Measurements from ENCODE around the gene PIBF1.
"Not testable (repeated sequence)": the region's sequence is repeated elsewhere in the genome, so short reads cannot be mapped to it uniquely, and the experiment has no call there.

PIBF1 gene

DNA sequence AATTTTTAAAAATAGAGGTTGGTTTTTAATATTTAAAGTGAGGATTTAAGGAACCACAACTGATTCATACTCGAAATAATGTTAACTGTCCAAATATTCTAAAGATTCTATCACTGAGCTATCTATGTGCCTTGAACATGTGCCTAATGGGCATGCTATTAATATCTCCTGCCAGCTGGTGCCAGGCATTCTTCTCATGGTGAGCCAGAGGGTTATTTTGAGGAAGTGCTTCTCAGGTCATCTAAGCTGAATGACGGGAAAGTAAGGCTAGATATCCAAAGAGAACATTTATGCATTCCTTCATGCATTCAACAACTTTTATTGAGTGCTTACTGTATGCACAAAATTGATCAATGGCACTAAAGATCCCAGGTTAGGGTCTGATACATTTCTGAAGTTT is 138.2 kb downstream of the PIBF1 start:
- DNase-seq = no peak

DNA sequence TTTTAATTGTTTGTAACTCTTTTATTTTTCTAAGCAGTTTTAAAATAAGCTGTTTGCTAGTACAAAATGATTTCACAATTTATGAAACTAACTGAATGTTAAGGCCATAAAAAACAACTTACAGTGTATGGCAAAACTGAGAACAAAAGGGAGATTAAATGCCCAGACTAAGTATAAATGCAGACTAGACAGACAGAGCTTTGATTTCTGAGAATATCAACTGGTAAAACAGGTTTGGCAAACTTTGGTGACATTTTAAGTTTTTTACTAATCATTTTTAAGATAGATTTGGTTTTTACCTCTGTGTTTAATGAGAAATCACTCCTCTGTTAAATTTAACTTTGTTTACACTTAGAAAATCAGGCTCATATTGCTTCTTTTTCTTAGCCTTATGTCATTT is 149.4 kb downstream of the PIBF1 start:
- DNase-seq = no peak

DNA sequence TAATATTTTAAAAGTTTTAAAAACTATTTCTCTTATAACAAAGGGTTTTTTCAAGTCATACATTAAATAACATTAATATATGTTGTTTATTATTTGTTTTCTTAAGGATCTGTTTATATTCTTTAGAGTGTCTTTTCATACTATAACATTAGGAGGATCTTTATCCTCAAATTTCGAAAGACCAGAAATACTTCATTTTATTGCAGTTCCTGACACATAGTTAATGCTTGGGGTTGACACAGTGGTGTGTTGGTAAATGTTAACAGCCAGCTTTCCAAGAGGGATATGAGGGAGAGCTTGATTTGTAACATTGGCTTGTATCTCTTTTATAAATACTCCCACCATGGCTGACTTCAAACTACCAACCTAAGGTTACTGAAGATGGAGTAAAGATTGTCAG is 150.3 kb downstream of the PIBF1 start:
- DNase-seq = no peak

DNA sequence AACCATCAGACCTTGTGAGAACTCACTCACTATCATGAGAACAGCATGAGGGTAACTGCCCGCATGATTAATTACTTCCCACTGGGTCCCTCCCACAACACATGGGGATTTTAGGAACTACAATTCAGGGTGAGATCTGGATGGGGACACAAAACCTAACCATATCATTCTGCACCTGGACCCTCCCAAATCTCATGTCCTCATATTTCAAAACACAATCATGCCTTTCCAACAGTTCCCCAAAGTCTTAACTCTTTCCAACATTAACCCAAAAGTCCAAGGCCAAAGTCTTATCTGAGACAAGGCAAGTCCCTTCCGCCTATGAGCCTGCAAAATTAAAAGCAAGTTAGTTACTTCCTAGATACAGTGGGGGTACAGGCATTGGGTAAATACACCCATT is 164.3 kb downstream of the PIBF1 start:
- not testable (repeated sequence) for DNase-seq

DNA sequence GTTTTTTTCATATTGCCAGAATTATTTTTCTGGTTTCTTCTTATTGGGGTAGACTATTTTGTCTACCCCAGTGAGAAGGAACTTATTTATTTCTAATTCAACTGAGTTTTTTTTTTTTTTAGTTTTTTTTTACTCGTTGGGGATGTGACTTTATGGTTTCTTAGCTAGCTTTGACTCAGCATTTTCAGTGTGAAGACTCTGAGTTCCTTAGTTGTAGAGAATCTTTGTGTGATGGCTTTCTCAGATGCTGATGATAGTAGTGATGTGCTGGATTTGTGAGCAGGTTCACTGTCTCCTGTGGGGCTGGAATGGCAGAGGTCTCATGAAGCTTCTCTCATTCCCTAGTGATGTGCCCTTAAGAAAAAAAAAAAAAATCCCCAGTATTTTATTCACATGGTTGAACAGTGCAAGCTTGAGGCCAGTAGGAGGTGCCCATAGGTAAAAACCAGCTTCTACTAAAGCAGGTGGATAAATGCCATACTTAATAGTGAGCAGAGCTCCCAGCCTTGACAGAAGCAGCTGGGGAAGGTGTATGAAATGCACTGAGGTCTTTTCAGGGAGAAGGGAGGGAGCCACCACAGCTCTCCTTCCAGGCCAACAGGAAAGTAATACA is 170.7 kb downstream of the PIBF1 start:
- no peak for DNase-seq

DNA sequence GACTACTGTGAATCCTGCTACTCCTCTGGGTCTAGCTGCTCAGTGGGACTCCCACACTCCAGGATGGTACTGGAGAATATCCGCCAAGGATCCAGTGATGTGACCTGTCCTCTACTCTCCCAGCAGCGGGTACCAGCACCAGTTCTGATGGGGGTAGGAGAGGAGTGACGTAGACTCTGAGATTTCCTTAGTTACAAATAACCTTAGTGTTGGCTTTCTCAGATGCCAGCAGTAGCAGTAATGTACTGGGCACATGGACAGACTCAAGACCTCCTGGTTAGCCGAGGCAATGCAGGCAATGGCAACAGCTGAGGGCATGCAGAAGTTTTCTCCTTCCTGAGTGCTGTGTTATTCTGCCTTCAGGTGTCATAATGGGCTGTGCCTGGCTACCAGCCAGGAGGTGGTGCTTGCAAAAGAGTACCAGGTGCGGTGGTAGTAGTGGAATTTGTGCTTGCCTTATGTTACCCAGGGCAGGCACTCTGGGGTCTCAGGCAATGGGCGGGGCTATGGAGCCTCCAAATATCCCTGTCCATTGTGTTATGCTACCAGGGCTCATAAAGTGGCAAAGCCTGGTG is 171.5 kb downstream of the PIBF1 start:
- no peak for DNase-seq

DNA sequence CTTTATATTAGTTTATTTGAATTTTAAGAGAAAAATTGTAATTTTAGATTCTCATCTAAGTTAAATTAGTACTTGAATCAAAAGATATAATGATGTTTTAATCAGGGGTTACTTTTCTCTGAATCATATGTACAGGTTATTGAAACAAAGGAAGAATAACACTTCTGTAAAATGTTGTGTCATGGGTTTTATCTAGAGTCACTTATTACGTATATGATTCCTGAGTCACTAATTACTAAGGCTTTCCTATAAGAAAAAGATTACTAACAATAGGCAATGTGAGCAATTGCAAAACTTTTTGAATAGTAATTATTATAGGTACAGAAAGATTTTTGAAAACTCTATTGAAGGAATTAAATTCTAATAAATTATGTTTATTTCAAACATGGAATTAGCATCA is 177.7 kb downstream of the PIBF1 start:
- DNase-seq = no peak

DNA sequence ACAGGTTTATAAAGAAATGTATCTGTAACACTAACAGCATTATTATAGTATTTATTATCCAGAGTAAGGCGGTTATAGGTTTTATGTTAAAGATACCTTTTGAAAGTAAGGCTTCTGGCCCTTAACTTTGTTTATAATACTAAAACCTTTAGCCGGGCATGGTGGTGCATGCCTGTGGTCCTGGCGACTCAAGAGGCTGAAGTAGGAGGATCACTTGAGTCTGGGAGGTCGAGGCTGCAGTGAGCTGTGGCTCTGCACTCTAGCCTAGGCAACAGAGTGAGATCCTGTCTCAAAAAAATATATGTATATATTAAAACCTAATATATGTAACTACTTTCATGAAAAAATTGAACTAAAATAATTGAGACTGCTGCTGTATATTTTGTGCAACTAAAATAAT is 178.2 kb downstream of the PIBF1 start:
- DNase-seq = no peak

DNA sequence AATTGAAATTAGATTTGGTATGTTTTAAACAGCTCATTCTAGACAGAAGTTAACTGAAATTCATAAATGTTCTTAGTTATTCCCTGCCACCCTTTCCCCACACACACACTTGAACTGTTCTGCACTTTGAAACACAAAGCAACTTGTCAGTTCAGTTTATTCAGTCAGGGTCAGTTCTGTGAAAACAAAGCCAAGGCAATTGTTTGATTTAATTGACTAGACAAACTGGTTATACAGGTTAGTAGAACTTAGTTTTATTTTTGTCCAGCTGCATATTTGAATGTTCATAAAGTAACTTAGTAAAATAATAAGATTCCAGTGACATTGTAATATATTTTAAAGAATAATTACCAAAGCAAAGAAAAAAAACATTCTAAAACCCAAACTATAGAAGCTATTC is 178.6 kb downstream of the PIBF1 start:
- DNase-seq = no peak

DNA sequence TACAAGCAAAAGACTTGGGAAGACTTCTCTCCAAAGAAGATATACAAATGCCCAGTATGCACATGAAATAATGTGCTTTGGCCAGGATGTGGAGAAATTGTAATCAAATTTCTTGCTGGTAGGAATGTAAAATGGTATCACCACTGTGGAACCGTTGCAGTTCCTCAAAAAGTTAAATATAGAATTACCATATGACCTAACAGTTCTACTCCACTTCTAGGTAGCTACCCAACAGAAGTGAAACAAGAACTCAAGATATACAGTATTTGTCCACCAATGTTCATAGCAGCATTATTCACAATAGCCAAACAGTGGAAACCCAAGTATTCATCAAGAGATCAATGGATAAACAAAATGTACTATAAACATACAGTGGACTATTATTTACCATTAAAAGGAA is 181.8 kb downstream of the PIBF1 start:
- DNase-seq = no peak

DNA sequence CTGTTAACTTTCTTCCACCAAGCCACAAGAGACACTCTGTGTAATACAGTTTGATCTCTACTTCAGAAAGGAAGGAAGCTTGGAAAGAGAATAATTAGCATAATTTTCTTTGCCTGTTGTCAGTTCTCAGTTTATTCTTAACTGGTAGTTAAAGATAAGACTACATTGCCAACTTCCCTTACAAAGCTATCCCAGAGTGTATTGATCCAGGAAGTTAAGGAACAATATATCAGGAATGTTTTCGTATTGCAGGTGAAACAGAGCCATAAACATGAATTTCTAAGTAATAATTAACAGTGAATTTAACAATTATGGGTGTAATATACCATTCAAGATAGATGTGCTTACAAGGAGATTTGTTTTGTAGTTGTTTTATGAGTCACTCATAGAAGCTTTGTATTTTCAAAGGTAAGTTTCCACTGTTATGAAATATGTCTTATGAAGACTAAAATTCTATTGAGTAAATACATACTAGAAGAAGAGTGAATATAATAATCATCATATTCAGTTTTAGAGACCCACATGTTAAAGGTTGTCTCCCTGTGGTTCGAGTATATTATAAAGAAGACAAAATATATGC is 188.5 kb downstream of the PIBF1 start:
- no peak for DNase-seq

DNA sequence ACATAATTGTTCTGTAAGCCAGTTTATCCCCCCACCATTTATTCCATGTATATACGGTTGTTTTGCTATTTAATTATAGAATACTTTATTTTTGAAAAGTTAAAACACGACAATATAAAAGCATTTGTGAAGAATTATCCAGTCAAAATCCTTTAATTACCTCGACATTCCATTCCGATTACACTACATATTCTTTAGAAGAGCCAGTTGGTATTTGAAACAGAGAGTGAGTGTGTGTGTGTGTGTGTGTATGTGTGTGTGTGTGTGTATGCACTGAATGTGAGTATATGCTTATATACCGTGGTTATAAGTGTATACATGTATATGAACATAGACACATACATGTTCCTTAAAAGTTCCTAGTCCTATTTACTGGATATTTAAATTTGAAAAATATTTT is 189.0 kb downstream of the PIBF1 start:
- no peak for DNase-seq

DNA sequence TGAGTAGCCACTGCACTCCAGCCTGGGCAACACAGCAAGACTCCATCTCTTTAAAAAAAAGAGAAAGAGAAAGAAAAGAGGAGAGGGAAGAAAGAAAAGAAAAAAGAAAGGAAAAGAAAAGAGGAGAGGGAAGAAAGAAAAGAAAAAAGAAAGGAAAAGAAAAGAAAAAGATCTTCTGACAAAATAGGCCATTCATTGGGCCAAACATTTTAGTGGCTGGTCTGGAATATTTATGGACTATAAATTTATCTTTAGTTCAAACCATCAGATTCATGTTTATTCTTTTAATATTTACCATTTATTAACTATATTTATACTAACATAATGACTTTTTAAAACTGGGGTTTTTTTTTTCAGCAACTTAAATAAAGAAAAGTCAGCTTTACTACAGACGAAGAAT is 191.3 kb downstream of the PIBF1 start:
- DNase-seq = no peak

DNA sequence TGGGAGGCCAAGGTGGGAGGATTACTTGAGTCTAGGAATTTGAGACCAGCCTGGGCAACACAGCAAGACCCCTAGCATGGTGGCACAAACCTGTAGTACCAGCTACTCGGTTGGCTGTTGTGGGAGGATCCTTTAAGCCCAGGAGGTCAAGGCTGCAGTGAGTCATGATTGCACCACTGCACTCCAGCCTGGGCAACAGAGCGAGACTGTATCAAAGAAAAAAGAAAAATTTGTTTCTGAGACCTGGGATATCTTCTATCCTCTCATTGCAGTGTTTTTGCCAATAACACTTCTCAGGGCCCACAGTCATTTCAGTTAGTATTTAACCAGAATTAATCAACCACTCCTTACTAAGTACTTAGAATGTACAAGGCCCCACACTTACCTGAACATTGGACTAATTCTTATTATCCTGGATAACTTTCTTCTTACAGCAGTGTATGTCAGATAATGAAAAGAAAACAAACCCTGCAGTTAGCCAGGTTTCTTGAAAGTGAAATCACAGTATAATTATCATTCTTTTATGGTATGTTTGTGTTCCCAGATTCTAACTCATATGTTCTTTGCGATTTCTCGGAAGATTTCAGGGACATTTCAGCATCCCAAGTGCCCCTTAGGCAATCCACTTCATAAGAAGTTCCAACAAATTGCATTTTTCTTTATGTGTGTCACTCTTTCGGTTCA is 201.3 kb downstream of the PIBF1 start:
- no peak for DNase-seq

DNA sequence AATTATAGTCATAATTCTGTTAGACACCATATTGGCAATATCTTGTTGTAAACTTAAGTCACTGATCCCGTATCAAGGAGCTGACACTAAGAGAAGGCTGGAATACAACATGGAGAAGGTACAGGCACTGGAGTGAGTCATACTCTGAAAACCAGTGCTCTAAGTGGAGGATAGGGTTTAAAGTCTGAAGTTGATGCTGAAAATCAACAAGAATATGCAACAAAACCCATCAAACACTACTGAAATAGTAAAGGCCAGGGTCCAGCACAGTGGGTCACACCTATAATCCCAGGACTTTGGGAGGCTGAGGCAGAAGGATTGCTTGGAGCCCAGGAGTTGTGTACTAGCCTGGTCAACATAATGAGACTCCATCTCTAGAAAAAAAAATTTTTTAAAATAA is 203.7 kb downstream of the PIBF1 start:
- no peak for DNase-seq

DNA sequence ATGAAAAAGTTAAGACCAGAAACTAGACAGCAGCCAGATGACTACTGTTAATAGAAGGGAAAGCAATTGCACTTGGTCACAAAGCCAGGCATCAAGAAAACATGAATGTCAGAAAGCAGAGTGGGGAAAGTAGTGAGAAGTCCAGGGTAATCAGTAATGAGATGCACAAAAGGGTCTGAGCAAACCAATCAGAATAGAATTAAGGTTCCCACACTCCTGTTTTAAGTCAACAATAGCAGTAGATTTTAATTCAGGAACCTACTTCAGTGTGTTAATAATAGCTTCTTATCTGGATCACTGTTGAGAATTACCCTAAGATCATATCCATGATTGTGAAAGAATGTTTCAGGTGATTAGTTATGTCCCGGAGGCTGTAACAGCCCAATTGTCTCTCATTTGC is 204.3 kb downstream of the PIBF1 start:
- no peak for DNase-seq

DNA sequence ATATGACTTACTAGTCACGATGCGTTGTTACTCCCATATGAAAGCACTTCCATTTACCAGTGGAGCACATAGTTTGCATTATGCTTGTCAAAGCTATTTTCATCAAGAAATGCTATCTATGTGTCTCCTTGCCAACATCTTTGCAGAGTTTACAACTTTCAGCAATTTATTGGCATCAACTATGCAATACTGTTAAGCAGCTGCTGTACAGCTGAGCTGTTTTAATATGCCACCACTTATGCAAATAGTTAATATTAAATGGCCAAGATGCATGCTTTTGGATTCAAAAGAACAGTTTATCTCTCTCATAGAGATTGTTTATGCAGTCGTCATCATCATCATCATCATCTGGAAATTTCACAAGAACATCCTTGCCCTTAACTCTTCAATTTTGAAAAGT is 209.0 kb downstream of the PIBF1 start:
- DNase-seq = no peak

DNA sequence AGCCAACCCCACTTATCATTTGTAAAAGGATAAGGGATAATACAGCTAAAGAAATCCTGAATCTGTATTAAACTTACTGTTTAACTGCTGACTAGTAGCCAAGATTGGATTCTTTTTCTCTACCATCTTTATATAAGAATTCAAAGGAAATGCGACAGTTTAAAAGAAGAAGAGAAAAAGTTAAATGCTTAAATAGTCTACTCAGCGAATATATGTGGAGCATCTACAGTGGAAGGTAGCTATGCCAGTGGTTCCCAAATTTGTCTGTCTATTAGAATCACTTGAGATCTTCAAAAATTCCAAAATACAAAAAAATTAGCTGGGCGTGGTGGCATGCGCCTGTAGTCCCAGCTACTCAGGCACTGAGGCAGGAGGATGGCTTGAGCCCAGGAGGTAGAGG is 216.1 kb downstream of the PIBF1 start:
- DNase-seq = no peak

DNA sequence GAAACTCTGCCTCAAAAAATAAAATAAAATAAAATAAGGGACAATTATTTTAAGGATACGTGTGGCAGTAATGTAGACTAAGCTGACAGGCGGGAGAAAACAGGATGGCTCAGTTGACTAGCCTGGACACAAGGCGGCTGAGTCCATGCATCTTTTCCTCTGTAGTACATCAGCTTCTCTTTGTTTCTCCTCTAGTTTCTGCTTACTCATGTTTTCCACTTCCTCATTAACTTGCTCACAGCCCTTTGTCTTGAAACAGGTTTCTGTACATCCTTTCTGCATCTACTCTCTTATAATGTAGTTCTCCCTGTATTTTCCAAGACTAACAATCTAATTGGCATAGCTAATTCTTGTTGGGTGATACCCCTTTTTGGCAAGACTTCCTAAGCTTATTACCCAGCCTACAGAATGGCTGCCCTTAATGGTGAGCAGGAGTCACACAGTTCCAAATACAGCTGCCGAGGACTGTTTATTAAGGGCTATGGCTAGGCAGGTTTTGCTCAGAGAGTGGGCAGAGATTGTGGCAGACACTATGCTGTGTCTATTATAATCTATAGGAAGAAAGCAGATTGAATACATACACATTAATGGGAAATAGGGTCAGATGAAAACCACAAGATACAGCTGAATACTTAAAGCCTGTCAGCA is 218.2 kb downstream of the PIBF1 start:
- DNase-seq = no peak

DNA sequence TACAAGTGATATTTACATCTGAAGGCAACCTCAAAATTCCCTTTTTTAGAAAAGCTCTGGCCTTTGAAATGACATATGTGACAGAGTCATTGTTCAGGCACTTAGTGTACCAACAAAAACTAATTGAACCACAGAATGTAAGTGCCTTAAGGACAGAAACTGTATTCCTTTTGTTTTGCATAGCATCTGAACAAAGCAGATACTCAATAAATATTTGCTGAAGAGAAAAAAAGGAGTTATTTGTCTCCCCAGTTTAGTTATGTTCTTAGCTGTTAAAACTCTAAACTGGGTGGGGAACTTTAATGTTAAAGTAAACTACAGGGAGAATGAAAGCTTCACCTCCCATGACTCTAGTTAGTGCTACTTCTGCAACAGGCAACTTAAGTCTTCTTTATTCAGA is 220.0 kb downstream of the PIBF1 start:
- no peak for DNase-seq

DNA sequence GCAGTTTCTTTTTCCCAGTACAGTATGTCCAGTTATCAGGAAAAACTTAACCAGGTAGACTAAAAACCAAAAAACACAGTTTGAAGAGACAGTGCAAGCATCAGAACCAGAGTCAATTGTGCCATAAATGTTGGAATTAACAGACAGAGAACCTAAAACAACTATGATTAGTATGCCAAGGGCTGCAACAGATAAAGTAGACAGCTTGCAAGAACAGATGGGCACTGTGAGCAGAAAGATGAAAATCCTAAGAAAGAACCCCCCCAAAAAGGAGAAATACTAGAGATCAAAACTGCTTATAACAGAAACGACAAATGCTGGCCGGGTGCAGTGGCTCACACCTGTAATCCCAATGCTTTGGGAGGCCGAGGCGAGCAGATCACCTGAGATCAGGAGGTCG is 229.8 kb downstream of the PIBF1 start:
- no peak for DNase-seq

DNA sequence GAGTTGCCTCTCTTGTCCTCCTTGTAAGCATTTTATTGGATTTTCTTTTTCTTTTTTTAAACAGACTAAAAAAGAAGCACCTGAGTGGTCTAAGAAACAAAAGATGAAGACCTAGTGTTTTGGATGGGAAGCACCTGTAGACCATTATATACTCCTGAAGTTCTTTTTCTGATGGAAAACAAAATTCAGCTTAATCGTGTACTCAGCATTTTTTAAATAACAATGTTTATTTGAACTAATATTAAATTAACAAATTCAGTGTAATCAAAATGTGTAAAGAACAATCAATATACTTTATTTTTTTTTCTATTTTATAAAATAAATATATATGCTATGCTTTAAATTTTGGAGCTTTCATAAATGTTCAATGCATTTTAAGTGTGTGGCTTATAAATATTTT is 233.9 kb downstream of the PIBF1 start:
- no peak for DNase-seq

DNA sequence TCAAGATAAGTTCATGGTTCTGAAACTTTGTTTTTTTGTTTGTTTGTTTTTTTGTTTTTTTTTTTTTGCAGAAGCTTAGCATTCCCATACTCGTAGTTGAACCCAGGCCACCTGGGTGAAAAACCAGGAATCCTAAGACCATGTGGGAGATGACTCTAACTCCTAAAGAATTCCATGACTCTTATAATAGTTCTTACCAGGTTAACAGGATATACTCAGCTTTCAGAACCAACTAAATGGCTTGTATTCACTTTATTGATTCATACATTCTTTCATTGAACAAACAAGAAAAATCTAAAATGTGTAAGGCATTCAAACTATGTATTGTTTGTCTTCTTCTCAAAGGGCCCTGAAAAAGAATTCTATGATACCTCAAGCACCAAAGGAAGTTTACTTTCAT is 236.4 kb downstream of the PIBF1 start:
- DNase-seq = no peak
